ENCODE data around the gene CYP4F12.

The CYP4F12 gene

DNA sequence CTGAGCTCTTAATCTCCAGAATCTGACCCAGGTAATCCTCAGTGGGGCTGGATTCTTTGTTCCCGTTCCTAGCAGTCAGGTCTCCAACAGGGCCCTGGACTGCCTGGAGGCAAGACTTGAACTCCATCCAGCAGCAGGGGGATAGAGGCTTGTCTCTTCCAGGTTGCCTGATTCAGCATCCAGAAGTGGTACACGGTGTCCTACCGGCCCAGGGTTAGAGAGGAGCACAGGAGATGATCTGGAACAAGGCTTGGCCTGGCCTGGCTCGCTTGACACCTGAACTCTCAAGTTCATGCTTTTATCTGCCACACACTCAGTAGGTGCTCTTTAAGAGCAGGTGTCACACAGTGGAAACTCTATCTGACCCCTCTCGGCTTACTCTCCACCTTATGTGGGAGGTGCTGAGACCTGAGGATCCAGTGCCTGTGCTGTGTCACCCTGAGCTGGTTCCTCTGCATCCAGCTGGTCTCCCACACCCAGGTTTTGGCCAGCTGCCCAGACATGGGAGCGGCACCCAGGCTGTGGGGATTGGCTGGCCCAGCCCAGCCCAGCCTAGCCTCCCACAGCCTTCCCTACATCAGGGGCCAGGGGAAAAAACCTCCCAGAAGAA, 32.5 kb upstream of the CYP4F12 start, which contains the start of gene CYP4F3:
TSS of gene CYP4F3 (plus strand) at position 604 of the 610 bp plus-strand sequence. CDS start 519 bp downstream, outside the sequence.
- no peak within 1 kb of the TSS for H3K27ac Mint-ChIP-seq
- no peaks in the 10 kb centered on the region for H3K4me1 Mint-ChIP-seq
- H3K9me3 Mint-ChIP-seq = peaks cover 56% of the 10 kb centered on the region
- no peaks in the 10 kb centered on the region for H3K27me3 Mint-ChIP-seq (ENCODE audit: low read depth)
- H3K36me3 Mint-ChIP-seq (ENCODE audit: low read depth) = no peaks in the 10 kb centered on the region
- TF ChIP-seq, protein P1, sequence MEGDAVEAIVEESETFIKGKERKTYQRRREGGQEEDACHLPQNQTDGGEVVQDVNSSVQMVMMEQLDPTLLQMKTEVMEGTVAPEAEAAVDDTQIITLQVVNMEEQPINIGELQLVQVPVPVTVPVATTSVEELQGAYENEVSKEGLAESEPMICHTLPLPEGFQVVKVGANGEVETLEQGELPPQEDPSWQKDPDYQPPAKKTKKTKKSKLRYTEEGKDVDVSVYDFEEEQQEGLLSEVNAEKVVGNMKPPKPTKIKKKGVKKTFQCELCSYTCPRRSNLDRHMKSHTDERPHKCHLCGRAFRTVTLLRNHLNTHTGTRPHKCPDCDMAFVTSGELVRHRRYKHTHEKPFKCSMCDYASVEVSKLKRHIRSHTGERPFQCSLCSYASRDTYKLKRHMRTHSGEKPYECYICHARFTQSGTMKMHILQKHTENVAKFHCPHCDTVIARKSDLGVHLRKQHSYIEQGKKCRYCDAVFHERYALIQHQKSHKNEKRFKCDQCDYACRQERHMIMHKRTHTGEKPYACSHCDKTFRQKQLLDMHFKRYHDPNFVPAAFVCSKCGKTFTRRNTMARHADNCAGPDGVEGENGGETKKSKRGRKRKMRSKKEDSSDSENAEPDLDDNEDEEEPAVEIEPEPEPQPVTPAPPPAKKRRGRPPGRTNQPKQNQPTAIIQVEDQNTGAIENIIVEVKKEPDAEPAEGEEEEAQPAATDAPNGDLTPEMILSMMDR (IDR thresholded peaks at IDR 0.05; ENCODE audit: unreplicated experiment in 3 of 3) = no peak
- H3K4me3 Mint-ChIP-seq = no peak within 1 kb of the TSS

DNA sequence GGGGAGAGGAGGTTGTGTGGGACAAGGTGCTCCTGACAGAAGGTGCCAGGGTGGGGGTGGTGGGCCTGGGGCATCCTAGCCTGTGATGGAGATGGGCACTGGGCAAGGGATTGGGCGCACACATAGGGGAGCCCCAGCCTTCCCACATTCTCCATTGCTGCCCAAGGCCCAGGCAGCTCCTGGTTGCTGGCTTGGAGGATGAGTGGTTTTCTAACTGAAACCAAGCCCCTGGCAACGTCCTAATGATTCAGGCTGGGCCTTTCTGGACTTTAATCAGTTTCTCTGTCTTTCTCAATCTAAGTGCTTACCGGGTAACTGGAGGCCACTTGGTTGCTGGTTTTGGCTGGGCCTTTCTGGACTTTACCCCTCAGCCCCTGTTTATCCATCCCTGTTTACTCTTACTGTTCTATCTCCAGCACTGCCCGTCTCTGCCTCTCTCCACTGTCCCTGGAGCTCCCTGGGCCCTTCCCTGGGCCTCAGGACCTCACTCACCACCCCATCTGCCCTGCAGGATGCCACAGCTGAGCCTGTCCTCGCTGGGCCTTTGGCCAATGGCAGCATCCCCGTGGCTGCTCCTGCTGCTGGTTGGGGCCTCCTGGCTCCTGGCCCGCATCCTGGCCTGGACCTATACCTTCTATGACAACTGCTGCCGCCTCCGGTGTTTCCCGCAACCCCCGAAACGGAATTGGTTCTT, 31.8 kb upstream of the CYP4F12 start:
- H3K27me3 Mint-ChIP-seq (ENCODE audit: low read depth) = no peaks in the 10 kb centered on the region
- no peak overlapping the region for H3K4me3 Mint-ChIP-seq
- H3K36me3 Mint-ChIP-seq (ENCODE audit: low read depth) = no peaks in the 10 kb centered on the region
- peaks cover 59% of the 10 kb centered on the region for H3K9me3 Mint-ChIP-seq
- no peaks in the 10 kb centered on the region for H3K4me1 Mint-ChIP-seq
- H3K27ac Mint-ChIP-seq = no peak overlapping the region
- TF ChIP-seq, protein P1 (IDR thresholded peaks at IDR 0.05; ENCODE audit: unreplicated experiment in 3 of 3) = no peak

DNA sequence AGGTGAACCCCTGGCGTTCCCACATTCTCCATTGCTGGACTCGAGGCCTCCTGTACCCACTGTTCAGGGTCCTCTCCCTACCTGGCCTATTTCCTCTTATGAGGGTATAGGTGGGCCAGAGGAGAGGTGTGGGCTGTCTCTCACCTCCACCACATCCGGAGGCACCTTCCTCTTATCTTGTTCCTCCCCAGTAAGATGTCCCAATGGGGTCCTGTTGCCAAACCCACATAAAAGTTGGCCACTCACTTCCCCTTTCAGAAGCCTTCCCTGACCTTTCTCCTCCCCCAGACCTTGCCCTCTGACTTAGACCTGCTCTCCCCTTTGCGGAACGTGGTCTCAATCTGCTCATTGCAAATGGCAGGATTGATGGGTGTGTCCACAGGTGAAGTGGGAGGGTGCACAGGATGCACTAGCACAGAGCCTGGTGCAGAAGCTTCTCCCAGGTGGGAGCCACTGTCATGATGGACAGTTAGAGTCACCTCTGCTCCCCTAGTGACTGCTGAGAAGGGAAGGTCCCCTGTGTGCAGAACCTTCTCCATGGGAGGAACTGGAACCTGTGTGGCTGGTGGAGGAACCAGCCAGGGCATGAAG, 30.9 kb upstream of the CYP4F12 start:
- Mint-ChIP-seq H3K4me1 (no peaks in the 10 kb centered on the region), H3K27ac (no peak overlapping the region), H3K27me3 (ENCODE audit: low read depth) (no peaks in the 10 kb centered on the region), H3K9me3 (peaks cover 63% of the 10 kb centered on the region), H3K4me3 (no peak overlapping the region), H3K36me3 (ENCODE audit: low read depth) (no peaks in the 10 kb centered on the region)
- TF ChIP-seq, protein P1 (IDR thresholded peaks at IDR 0.05; ENCODE audit: unreplicated experiment in 3 of 3) = no peak

DNA sequence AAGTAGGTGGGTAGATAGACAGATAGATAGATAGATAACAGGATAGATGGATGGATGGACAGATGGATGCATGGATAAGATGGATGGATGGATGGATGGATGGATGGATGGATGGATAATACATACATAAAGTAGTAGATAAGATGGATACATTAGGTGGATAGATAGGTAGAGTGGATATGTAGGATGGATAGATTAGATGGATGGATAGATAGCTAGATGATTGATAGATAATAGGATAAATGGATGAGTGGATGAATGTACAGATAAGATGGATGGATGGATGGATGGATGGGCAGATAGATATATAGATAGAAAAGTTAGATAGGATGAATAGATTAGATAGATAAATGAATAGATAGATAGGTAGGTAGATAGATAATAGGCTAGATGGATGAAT, 30.1 kb upstream of the CYP4F12 start:
- H3K27ac Mint-ChIP-seq = no peak overlapping the region
- H3K9me3 Mint-ChIP-seq = peaks cover 65% of the 10 kb centered on the region
- H3K4me1 Mint-ChIP-seq = no peaks in the 10 kb centered on the region
- H3K4me3 Mint-ChIP-seq = no peak overlapping the region
- TF ChIP-seq, protein P1 (IDR thresholded peaks at IDR 0.05; ENCODE audit: unreplicated experiment in 3 of 3) = no peak
- no peaks in the 10 kb centered on the region for H3K36me3 Mint-ChIP-seq (ENCODE audit: low read depth)
- H3K27me3 Mint-ChIP-seq (ENCODE audit: low read depth) = no peaks in the 10 kb centered on the region

DNA sequence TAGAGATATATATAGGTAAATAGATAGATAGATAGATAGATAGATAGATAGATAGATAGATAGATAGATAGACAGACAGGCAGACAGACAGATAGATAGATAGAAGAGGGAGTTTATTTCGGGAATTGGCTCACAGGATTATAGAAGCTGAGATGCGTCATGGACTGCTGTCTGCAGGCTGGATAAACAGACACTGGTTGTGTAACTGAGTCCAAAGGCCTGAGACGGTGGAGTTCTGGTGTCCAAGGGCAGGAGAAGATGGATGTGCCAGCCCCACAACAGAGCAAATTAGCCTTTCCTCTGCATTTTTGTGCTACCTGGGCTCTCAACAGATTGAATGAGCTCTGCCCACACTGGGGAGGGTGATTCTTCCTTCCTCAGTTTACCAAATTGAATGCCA, 29.5 kb upstream of the CYP4F12 start:
- peaks cover 66% of the 10 kb centered on the region for H3K9me3 Mint-ChIP-seq

More for the DNA sequence above, 29.5 kb upstream of the CYP4F12 start:
- TF ChIP-seq, protein P1 (IDR thresholded peaks at IDR 0.05; ENCODE audit: unreplicated experiment in 3 of 3) = no peak
- Mint-ChIP-seq H3K27ac (no peak overlapping the region), H3K4me3 (no peak overlapping the region), H3K4me1 (no peaks in the 10 kb centered on the region), H3K36me3 (ENCODE audit: low read depth) (no peaks in the 10 kb centered on the region), H3K27me3 (ENCODE audit: low read depth) (no peaks in the 10 kb centered on the region)

All from nephron (organoid).